Heart right ventricle (tissue), 16 donors: ENCODE measurements around the gene ERAS. TPM values are rescaled to one million over a fixed set of nuclear protein-coding genes. Genes with fewer than 3 reads are reported as not detected.

ENCODE experiments used
- ATAC-seq, 8 donors: fragments of 200-7000 bp; cut with Tn5 transposase; one replicate each; pipeline ENCODE4 v1.9.1; 2020; ENCODE audit warnings: mild to moderate bottlenecking in 8 of 8, moderate library complexity in 8 of 8, moderate number of reproducible peaks in 1 of 8
- DNase-seq, 2 donors: peaks; one replicate each; pipeline ENCODE4 v3.0.0-alpha.2; 2020
- H3K27ac ChIP-seq, 10 donors: fragments of 200-600 bp; sonication (generic) in 2 of 10; one replicate each; pipeline versions ENCODE4 v1.5.0 to v1.8.0; 2020 to 2022; ENCODE audit warnings: mild to moderate bottlenecking in 3 of 10
- H3K27me3 ChIP-seq, 7 donors: fragments of 200-600 bp; one replicate each; pipeline ENCODE4 v1.8.0; 2021 to 2022; ENCODE audit warnings: mild to moderate bottlenecking in 2 of 7
- H3K36me3 ChIP-seq, 9 donors: fragments of 200-600 bp; sonication (generic) in 1 of 9; one replicate each; pipeline versions ENCODE4 v1.5.0 to v1.8.0; 2020 to 2022; ENCODE audit warnings: mild to moderate bottlenecking in 2 of 9
- H3K4me1 ChIP-seq, 9 donors: fragments of 200-600 bp; sonication (generic) in 1 of 9; one replicate each; pipeline versions ENCODE4 v1.5.0 to v1.8.0; 2020 to 2022; ENCODE audit warnings: mild to moderate bottlenecking in 4 of 9
- H3K4me3 ChIP-seq, 10 donors: fragments of 200-600 bp; sonication (generic) in 2 of 10; one replicate each; pipeline versions ENCODE4 v1.5.0 to v1.8.0; 2020 to 2022; ENCODE audit warnings: mild to moderate bottlenecking in 7 of 10, moderate library complexity in 2 of 10
- H3K9me3 ChIP-seq, 11 donors: fragments of 200-600 bp in 10 of 11; sonication (generic) in 2 of 11; one replicate each; pipeline versions ENCODE4 v1.5.0 to v1.8.0; 2013 to 2022; ENCODE audit warnings: mild to moderate bottlenecking in 2 of 11, control low read depth in 1 of 11, moderate library complexity in 1 of 11
- CTCF ChIP-seq, 9 donors: fragments of 200-600 bp; sonication (generic) in 2 of 9; IDR thresholded peaks; one replicate each; pipeline versions ENCODE4 v1.5.0 to v1.8.0; 2021 to 2022; ENCODE audit warnings: antibody characterized with exemption in 9 of 9, mild to moderate bottlenecking in 5 of 9, moderate library complexity in 1 of 9
- WGBS, 2 donors: extraction: QIAGEN DNeasy Blood & Tissue Kit; methylation state at CpG; one replicate each; pipeline ENCODE4 v1.1.7; 2013; ENCODE audit warnings: inconsistent platforms in 1 of 2; 5-methylcytosine and 5-hydroxymethylcytosine counted together
- intact Hi-C, 10 donors: fragments of 100-400 bp; cut with DNase I; formaldehyde crosslinking; loops; one replicate each; pipeline versions ENCODE4 v1.11.1 to v1.14.2; 2022
- long read RNA-seq, 3 donors: library from polyadenylated mRNA; unstranded; transcript quantifications; one replicate each; pipeline ENCODE4 v2.0.0, GENCODE V29; 2020 to 2021
- polyA plus RNA-seq, 2 donors: library from polyadenylated mRNA; stranded (reverse); fragments of 200-250 nt; gene quantifications; one replicate each; pipeline ENCODE4 v1.2.3, GENCODE V29; 2013
- total RNA-seq, 10 donors: library from RNA; stranded (reverse); fragmentation: NEBNext Ultra II Directional in 3 of 10; extraction: Animal tissue kit (Norgen Biotek cat#: 25700) in 3 of 10; gene quantifications; one replicate each; pipeline versions ENCODE4 v1.2.1 to v1.2.4, GENCODE V29; 2021 to 2023
- donor health status: Arrhythmogenic right ventricular cardiomyopathy.
- donor health status: ischemic (EF 13 %, LVEDD 7.1; RV severe dilation, severe dysfunction).
- donor health status: healthy with polysubstance abuse.
- donor health status: DM: no; HTN: yes; CAD: no.
- donor health status: DM: no; HTN: no; CAD: no.
- donor health status: ischemic (EF 25% LVEDD 6.9; RV normal size, moderate dysfunction).
- donor health status: ischemic (EF 25% LVEDD 5.7; RV mildly dilated, moderate dysfunction).
- donor health status: healthy.
- donor health status: DM: yes; HTN: yes; CAD: no.
- donor health status: Ischemic cardiomyopathy.
- donor health status: ischemic (EF 35%, LVEDD 5.7; RV mildly dilated, moderate dysfunction).
- donor health status: nonischemic (EF 11% LVEDD 7.7; RV severe dilation, severe dysfunction).
- donor health status: DM: yes; HTN: yes; CAD: no.
- donor health status: PGD.
- donor health status: ischemic (EF 29% LVEDD 5.4; RV normal size, mild dysfunction).
- donor health status: nonischemic (EF 23%, LVEDD 6.1; RV moderate dilation, normal function).

Gene ERAS
- total RNA-seq (not detected), polyA plus RNA-seq (under 1 TPM in 1 of 2 donors, not detected in 1; 0.04 TPM)
- long read RNA-seq, donor 1 = 0 reads
- long read RNA-seq, donor 2 = 0 reads
- long read RNA-seq, donor 3 = 0 reads

- no peak for TF ChIP-seq CTCF (IDR thresholded peaks at IDR 0.05)
- H3K9me3 ChIP-seq = peaks cover 0 to 20% (median 0%) of the 10 kb centered on the region in 11 donors
- intact Hi-C loops = no loop called here
- 34 to 44% methylated on average over 19 to 61 of the region's 67 CpGs for WGBS, 2 donors
- no peak within 1 kb of the TSS for H3K27ac ChIP-seq
- peaks cover 0 to 71% (median 10%) of the 10 kb centered on the region in 7 donors for H3K27me3 ChIP-seq
- ATAC-seq = no peak
- DNase-seq = no peak
- peaks cover 0 to 36% (median 0%) of the 10 kb centered on the region in 9 donors for H3K36me3 ChIP-seq
- no peak within 1 kb of the TSS for H3K4me3 ChIP-seq
- H3K4me1 ChIP-seq = no peaks in the 10 kb centered on the region
These were observed at the start of gene ERAS for GRCh38 chrX:48826135-48826875. ERAS (plus strand) TSS chrX:48826513; CDS start chrX:48829124, 2,611 bp downstream.

- DNase-seq = no peak
- Histone ChIP-seq H3K27me3 (peaks cover 0 to 31% (median 0%) of the 10 kb centered on the region in 7 donors), H3K27ac (no peak overlapping the region), H3K9me3 (no peaks in the 10 kb centered on the region), H3K4me1 (no peaks in the 10 kb centered on the region), H3K4me3 (no peak overlapping the region), H3K36me3 (no peaks in the 10 kb centered on the region)
- no peak for ATAC-seq
- no peak for TF ChIP-seq CTCF (IDR thresholded peaks at IDR 0.05)
- 73 to 80% methylated on average over 12 to 13 of the region's 13 CpGs for WGBS, 2 donors
- intact Hi-C loops = loop anchor here in 1 of 10 donors (10.0 kb wide), 1 partner anchor 58 kb away; the partner anchor contains the start of gene PCSK1N
These were observed 49.4 kb upstream of the ERAS start for GRCh38 chrX:48776818-48777439.

- H3K27ac ChIP-seq = no peak overlapping the region
- TF ChIP-seq CTCF (IDR thresholded peaks at IDR 0.05) = no peak
- no peaks in the 10 kb centered on the region for H3K36me3 ChIP-seq
- ATAC-seq = no peak
- DNase-seq = no peak
- 78% methylated on average over 7 of the region's 7 CpGs for WGBS, 2 donors
- no peaks in the 10 kb centered on the region for H3K4me1 ChIP-seq
- H3K27me3 ChIP-seq = peaks cover 0 to 26% (median 0%) of the 10 kb centered on the region in 7 donors
- no peak overlapping the region for H3K4me3 ChIP-seq
- H3K9me3 ChIP-seq = no peaks in the 10 kb centered on the region
- intact Hi-C loops = loop anchor here in 1 of 10 donors (10.0 kb wide), 1 partner anchor 55 kb away; the partner anchor contains the start of gene PCSK1N
These were observed 46.9 kb upstream of the ERAS start for GRCh38 chrX:48779399-48779798.

- Histone ChIP-seq H3K27me3 (peaks cover 0 to 28% (median 0%) of the 10 kb centered on the region in 7 donors), H3K36me3 (no peaks in the 10 kb centered on the region), H3K4me1 (no peaks in the 10 kb centered on the region), H3K4me3 (no peak overlapping the region), H3K9me3 (no peaks in the 10 kb centered on the region), H3K27ac (no peak overlapping the region)
- DNase-seq (no peak), ATAC-seq (no peak)
- WGBS, 2 donors = 94 to 96% methylated on average over 6 of the region's 6 CpGs
- intact Hi-C loops = no loop called here
- TF ChIP-seq CTCF (IDR thresholded peaks at IDR 0.05) = no peak
These were observed 44.6 kb upstream of the ERAS start for GRCh38 chrX:48781705-48782104.
